GM12892 (cell line): ENCODE measurements around the gene PTPRN2.

Experiments used
- POLR2A ChIP-seq: IDR thresholded peaks from 2 replicates; pipeline ENCODE4 v1.6.1; 2011; ENCODE audit warnings: low read depth, low read length, control low read depth
- POLR2AphosphoS5 ChIP-seq: IDR thresholded peaks from 2 replicates; pipeline ENCODE4 v1.6.1; 2011; ENCODE audit warnings: low read depth, low read length, control low read depth
- TAF1 ChIP-seq: IDR thresholded peaks from 2 replicates; pipeline ENCODE4 v1.6.1; 2011; ENCODE audit warnings: low read depth, mild to moderate bottlenecking, control low read depth, low read length, borderline replicate concordance

GRCh38 chr7:157740251-157740798 lies 847.3 kb downstream of the PTPRN2 start:
- no peak for TF ChIP-seq POLR2AphosphoS5
- TF ChIP-seq POLR2A = no peak
- no peak for TF ChIP-seq TAF1
